Glomerular visceral epithelial cell (primary cell): ENCODE measurements around the gene EPN1.
"Not testable (repeated sequence)": the region's sequence is repeated elsewhere in the genome, so short reads cannot be mapped to it uniquely, and the experiment has no call there.

Experiments
- DNase-seq: peaks from one replicate; pipeline ENCODE4 v3.0.0-alpha.2; 2016; ENCODE audit errors: extremely low spot score

EPN1 gene

GRCh38 chr19:55693336-55693974 is 18.4 kb downstream of the EPN1 start:
- DNase-seq: no peak

- no peak for DNase-seq
These were observed 19.2 kb downstream of the EPN1 start for GRCh38 chr19:55694241-55694655.

GRCh38 chr19:55694656-55695491 is 19.8 kb downstream of the EPN1 start:
- DNase-seq: no peak

GRCh38 chr19:55695511-55696290 is 20.7 kb downstream of the EPN1 start:
- no peak for DNase-seq

GRCh38 chr19:55696301-55697068 is 21.5 kb downstream of the EPN1 start:
- no peak for DNase-seq

- no peak for DNase-seq
These were observed 22.0 kb downstream of the EPN1 start for GRCh38 chr19:55697069-55697440.

GRCh38 chr19:55697698-55698097 is 22.7 kb downstream of the EPN1 start:
- DNase-seq: no peak

GRCh38 chr19:55698256-55698655 is 23.2 kb downstream of the EPN1 start:
- no peak for DNase-seq

GRCh38 chr19:55699221-55699620 is 24.2 kb downstream of the EPN1 start:
- DNase-seq: no peak

GRCh38 chr19:55700813-55701212 is 25.8 kb downstream of the EPN1 start:
- no peak for DNase-seq

GRCh38 chr19:55702131-55702627 is 27.2 kb downstream of the EPN1 start:
- DNase-seq: no peak

- DNase-seq: no peak
These were observed 28.8 kb downstream of the EPN1 start for GRCh38 chr19:55703790-55704215.

GRCh38 chr19:55704494-55705245 is 29.6 kb downstream of the EPN1 start:
- DNase-seq: no peak

- DNase-seq: no peak
These were observed 30.9 kb downstream of the EPN1 start for GRCh38 chr19:55705972-55706371.

- no peak for DNase-seq
These were observed 36.7 kb downstream of the EPN1 start for GRCh38 chr19:55711719-55712118.

GRCh38 chr19:55712804-55713631 is 38.0 kb downstream of the EPN1 start:
- no peak for DNase-seq

GRCh38 chr19:55716531-55716930 is 41.5 kb downstream of the EPN1 start:
- DNase-seq: no peak

GRCh38 chr19:55717251-55717650 is 42.2 kb downstream of the EPN1 start:
- DNase-seq: no peak

- DNase-seq: not testable (repeated sequence)
These were observed 43.1 kb downstream of the EPN1 start for GRCh38 chr19:55717879-55718711.
